Stimulated activated CD4-positive, alpha-beta T cell treated with anti-CD3 and anti-CD28 coated beads, TNF-alpha, amount 100 ng/mL, for 24 hours (primary cell): Measurements from ENCODE around the gene NTM.
"Not testable (repeated sequence)": the region's sequence is repeated elsewhere in the genome, so short reads cannot be mapped to it uniquely, and the experiment has no call there.

ENCODE experiments used
- DNase-seq, 3 experiments: peaks; one replicate each; pipeline ENCODE4 v3.0.0-alpha.2; 2020; ENCODE audit warnings: low read depth in 3 of 3

Gene NTM

DNA sequence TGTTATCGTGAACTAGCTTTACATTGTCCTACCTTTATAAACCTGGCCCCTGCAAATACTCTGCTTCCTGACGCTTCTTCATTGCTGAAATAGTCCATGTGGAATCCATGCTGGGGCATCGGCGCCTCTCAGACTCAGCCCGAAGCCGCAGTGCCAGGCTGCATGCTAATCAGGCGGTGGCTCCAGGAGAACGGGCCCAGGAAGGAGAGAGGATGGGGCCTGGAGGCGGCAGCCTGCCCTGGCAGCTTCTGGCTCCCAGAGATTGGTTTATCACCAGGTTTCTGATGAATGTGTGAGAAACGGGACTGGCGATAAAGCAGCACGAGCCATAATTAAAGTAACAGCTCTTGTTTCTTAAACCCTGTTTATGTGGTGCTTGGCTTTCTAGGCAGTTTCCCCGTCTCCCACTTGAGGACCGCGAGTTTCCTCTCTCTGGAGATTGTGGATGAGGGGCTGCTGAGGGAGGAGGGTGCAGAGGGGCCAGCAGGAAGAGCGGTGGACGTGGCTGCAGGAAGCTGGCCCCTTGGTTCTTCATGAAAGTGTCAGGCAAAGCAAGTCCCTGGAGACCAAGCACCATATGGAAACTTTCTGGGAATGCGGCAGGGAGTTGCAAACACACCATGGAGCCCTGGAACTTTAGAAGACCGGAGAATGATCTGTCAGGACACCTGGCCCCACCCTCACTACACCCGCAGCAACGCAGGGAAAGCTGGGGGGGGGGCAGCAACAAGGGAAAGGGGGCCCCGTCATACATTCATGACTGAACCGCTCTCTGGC, 93.4 kb downstream of the NTM start:
- no peak for DNase-seq

DNA sequence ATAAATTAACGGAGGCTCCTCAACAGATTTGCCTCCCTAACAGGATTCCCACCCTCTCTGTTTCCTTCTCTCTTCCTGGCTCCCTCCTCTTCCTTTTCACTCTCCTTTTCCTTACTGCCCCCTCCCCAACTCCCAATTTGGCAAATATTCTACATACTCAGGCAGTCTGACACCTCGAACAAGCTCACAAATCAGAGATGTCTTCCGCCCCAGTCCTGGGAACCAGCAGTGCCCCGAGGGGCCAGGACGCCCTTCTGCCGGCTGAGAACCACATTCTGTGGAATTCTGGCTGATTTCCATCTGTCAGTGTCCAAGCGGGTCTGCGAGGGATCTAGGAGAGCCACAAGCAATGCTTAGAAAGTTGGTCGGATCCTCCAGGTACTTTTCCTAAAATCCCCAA, 94.0 kb downstream of the NTM start:
- DNase-seq = no peak

DNA sequence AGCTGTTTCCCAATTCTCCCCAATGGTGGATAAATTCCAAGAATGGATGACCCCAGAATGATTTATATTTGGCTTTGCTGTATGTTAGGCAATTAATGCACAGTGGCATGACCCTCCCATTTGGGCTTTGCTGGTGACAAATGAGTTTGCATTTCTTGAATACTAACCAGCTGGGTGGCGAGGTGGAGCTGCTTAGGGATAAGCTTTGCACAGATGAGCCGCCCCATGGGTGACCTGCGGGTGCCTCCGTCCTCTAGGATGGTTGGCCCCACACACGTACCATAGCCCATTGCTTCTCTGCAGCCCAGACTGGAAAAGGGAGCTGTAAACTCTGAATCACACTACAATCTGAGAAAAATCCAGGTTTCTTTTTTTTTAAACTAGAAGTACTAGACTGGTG, 94.6 kb downstream of the NTM start:
- DNase-seq = no peak

DNA sequence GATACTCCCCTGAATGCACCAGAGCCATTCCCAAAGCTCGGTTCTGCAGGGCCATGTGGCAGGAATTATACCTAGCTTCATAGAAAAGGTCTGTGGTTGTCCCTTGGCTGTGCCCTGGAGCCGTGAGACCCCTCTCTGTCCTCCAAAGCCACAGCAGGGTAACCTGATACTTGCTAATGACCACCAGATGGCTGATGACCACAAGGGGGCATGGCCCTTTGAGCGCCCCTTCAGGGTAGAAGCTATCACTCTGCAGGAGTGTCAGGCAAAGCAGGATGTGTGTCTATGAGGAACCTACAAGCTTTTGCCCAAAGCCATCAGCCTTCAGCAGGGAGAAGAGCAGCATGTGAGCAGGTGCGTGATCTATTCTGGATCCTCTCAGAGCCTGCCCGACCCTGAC, 95.3 kb downstream of the NTM start:
- no peak for DNase-seq

DNA sequence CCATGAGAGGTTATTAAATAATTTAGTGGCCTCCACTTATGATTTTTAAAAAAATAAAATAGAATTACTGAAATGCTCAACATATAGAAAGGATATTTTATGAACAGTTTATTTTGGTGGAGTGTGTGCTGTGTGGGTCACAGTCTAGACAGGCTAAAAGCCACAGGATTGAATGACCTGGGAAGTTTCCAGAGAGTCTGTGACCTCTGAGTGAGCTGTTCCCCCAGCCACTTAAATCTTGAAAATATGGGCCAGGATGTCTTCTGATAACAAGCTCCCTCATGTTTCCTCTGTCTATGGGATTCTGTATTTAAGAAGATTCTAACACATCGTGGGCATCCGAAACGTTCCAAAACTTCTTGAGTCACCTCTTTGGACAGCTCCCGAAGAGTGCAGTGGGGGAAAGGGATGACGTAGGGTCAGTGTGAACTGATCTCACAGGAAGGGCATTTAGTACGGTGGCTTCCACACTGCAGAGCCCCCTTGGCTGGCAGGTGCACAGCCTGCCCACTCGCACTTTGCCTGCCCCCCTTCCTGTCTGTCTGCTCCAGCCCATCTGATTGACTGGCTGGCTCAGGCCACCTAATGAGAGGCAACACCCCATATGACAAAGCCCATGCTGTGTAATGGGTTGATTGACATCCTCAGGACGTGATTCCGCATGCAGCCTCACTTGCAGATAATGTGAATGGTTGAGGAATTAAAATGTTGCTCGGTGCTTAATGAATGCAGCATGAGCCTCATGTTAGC, 97.4 kb downstream of the NTM start:
- DNase-seq = no peak

DNA sequence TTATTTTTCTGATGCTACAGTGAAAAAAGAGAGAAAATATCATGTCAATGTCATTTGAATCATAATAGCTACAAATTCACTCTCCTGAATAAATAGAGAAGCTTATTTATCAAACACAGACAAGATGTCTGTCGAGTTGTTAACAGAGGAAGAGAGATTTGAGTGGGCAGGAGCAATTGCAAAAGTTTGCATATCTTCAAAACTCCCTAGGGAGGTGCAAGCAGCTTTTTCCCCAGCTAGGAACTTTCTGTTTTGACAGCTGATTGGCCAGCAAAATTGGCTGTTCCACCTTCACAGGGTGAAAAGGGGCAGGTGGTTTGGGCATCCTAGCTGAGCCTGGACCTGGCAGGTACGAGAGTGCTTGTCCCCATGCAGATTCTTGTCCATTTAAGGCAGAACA, 98.2 kb downstream of the NTM start:
- DNase-seq = no peak

DNA sequence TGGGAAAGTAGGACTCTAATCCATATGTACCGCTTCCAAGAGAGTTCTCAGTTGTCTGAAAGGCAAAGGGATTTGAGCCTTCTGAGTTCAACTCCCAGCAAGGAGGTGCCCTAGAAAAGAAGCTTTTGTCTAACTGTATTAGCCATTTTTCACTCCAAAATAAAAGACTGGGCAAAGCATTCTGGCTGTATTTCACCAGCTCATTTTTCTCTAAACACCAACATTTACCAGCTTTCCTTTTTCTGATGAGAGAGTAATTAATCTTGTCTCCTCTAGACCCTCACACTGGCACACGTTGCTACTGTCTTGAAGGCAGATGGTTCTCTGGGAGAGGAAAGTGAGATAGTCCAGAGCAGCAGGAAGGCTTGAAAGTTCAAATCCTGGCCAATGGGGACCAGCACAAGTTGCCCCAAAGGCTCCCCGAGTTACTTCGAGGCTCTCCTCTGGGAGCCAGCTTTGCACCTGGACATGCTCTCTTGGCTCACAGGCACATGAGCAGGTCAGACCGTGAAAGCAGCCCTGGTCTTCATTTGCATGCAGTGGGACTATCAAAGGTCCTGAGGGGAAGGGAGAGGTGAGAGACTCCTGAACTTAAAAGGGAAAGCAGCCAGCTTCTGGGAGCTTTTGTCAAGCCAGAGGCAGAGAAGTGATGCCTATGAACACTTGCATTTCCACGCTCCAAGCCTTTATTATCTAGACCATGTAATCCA, 100.0 kb downstream of the NTM start:
- no peak for DNase-seq

DNA sequence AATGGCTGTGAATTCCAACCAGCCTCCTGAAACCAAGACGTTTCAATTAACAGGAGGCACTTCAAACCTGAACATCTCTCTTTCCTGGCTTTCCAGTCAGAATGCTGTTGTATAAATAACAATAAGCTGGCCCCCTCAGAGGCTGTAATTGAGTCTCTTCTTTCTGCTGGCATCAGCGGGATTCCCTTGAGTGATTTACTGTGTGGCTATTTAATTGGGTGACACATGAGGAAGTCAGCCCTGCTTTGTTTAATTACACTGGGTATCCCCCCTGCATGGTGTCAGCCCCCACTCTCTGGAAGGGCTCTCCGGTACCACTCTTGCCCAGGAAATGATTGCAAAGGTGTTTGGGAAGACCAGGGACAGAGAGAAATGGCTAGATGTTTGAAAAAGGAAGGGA, 101.6 kb downstream of the NTM start:
- DNase-seq = no peak

DNA sequence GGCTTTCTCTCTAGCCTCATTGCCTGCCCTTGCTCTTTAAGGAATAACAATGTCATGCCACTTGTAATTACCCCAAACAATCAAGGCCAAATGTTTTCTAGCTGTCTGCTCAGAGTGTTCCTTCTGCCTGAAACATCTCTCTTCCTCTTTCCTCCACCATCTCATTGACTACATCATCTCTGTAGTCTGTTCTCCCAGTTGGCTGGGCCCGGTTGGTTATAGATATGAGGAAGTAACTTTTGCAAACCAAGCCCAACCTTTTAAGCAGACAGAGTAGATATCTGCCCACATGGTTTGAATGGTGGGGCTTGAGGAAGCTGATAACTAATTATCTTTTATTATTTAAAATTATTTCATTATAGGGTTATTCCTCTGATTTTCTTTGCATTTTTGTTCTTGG, 104.5 kb downstream of the NTM start:
- no peak for DNase-seq

DNA sequence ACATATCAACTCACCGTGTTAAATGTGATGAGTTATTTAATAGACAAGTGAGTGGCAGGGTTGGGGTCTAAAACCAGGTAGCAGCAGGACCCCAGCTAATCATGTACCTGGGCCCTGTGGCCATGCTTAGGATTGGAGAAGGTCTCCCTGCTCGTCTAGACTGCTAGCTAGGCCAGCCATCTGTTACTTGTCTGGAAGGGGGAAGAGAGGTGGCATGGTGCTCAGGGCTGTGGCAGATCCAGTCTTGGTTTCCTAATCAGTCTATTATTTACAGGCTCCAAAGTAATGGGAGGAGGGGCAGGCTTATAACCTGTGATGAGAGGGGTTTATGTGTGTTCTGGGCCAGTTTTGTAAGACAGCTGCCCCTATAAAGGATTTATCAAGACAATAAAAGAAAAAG, 105.9 kb downstream of the NTM start:
- DNase-seq = no peak

DNA sequence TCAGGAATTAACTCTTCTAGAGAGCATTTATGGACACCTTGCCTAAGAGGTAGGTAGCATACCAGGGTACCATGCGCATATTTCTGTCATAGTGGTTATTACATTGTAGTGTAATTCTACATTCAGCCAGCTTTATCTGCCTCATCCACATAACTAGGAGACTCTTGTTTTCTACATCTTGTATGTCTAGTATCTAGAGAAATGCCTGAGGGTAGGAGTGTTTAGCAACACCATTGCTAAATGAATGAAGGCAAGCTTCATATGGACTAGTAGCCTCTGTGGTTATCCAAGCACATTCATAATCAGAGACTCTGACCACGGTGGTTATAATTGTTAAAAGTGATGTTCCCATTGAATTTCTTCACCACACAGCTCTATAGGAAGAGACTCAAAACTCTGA, 107.9 kb downstream of the NTM start:
- DNase-seq = no peak

DNA sequence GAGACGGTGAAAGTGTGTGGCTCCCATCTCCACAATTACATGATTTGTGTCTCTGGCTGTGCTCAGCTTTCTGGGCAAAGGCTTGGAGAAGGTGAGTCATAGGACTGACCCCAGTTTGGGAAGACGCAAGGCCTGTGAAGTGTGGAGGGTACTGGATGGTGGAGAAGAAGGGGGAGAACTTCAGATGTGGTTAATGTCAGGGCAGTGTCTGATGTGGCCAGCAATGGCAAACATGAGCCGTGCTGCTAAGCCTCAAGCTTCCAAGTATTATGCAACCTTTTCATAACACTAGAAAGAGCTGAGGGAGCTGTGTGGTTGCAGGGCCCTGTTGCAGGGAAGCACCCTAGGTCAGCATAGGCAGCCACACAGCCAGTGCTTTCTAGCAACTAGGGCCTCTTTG, 110.9 kb downstream of the NTM start:
- no peak for DNase-seq

DNA sequence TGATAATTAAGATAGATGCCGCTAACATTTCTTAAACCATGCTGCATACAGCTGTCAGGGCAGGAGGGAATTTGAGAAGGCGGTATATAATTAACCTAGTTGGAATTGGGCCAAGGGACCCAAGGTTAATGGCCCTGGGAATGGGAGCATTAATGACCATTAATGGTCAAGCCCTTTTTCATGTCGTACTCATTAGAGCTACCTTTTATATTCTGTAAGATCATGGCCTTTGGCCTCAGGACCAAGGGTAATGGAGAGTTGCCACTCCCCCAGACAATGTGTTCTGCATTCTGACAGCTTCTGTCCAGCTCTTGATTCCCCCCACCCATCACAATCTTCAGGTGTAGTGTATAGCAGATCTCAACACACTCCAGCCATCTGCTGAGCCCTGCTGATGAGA, 111.6 kb downstream of the NTM start:
- DNase-seq = no peak

DNA sequence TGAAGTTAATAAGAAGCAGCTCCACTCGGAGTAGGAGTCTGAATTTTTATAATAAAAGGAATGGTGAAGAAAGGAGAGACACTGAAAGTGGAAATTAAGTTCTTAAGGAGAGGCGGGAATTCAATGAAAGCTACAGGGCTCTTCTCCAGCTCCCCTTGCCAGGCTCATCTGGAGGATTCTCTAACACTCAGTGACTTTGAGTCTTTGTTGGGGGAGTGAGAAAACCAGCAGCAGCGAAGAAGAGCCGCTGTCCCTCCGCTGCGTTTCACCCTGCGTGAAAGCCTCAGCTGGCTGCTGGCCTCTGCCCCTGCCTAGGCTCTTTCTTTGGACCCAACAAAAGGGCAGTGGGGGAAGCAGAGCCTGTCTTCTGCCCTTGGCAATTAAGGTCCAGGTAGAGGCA, 113.0 kb downstream of the NTM start:
- DNase-seq = no peak

DNA sequence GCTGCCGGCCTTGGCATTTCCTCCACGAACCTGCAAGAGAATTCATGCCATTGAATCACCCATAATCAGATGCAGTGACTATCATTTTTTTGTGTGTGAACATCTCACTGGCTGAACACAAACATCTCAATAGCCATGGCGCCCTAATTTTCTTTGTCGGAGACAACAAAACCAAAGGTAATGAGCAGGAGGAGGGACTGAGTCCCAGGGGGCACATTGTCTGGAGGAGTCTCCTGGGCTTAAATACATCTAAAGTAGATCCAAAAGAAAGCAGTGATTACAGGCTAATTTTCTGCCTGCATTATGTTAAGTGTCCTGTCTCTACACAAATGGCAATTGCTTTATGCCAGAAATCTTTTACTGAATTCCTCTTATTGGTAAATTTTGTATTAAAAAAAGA, 113.5 kb downstream of the NTM start:
- no peak for DNase-seq

DNA sequence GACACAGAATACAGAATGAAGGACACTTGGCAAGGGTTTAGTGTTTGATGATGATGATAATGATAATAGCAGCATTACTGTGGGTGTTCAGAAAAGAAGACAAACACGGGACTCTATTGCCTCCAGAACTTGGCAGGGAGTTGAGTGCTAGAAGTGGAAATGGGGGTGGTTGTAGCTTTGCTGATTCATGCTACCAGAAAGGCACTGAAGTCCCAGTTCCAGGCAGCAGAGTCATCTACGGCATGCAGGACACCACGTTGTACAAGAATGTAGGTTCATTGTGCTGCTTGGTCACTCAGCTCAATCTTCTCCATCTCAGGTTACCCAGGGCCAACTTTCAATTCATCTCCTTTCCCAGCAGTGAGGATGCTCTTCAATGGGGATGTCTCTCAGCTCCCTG, 115.7 kb downstream of the NTM start:
- DNase-seq = no peak

DNA sequence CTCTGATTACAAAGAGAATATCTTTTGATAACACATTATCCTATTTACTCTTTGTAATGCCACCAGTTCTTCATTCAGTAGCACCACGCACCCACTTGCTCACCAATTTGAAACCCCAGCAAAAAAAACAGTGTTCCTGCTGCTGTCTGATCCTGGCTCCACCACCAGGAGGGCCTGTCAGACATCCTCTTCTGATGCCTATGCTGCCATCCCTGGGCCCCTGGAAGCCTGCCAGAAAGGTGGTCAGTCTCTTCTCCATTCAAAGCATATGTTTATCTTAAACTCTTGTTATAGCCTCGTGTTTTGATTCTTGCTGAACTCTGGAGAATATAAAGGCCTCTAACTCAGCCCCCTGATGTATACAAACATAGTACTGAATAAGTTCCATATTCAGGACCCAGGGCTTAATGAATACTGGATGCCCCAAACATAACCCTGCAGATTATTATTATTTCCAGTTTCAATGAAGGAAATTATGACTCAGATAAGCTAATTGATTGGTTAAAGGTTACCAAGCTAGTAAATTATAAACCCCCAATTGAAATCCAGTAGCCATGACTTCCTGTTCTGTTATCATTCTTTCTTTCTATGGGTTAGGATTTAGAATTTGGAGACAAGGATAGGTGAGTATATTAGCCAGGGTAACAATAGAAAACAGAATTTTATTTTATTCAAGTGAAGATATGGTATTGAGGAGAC, 116.7 kb downstream of the NTM start:
- no peak for DNase-seq

DNA sequence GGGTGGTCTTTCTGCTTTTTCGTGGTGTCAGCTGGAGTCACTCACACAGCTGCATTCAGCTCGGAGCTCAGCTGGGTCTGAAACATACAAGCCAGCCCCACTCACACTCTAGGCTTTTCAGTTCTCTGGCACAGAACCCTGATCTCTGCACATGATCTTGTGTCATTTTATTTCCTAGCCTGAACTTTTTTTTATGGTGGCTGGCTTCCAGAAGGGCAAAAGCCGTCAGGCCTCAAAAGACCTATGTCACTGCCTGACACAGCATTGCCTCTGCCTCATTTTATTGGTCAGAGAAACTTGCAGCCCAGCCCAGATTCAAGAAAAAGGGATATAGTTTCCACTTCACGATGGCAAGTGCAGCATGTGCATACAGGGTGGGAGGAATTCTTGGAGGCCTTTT, 117.8 kb downstream of the NTM start:
- DNase-seq = no peak

DNA sequence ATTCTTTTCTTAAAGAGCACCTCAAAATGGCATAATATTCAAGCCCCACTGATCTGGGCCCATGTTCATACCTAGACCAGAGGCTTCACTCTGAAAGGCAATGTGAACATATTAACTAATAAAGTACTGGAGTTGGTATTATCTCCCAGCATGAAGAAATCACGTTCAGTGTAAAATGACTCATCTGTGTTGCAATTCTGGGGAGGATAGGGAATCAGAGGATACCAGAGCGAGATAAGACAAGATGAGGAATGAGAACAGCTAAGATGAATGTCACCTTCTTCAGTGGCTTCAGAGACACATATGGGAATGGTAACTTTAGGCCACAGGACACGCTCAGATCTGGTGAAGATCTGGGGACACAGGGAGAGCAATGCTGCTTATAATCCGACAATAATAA, 121.1 kb downstream of the NTM start:
- DNase-seq = no peak

DNA sequence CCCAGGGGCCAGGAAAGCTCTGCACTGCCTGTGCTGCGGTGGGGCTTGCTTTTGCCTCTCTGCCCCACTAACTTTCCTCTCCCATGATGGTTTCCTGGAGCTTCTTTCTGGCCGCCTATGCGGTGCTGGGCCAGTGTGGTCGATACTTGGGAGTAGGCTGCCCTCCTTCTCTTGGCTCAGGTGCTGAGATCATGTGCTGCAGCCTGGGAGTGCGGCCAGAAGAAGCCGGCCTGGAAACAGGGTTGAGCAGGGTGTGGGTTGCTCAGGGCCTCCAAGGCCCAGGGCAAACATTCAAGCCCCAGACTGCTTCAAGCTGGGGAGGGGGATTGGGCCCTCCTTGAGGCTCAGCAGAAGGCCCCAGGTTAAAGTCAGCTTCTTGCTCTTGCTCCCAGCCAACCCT, 125.0 kb downstream of the NTM start:
- DNase-seq = no peak

DNA sequence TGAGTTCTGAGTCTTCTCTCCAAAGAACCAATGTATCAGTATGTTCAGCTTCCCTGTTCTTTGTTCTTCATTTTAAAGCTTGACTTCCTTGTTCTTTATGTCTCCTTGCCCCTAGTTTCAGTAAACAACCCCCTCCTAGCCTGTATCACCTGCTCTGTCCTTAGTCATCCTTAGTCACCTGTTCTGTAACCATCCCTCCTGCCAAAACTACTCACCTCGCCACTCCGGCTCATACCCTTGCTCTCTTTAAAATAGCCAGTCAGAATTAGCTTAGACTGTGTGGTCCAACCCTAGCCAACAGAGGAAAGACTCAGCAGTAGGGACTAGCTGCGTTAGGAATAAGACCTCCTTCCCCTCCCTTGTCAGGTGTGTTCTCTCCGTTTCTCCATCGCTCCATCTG, 127.3 kb downstream of the NTM start:
- not testable (repeated sequence) for DNase-seq

DNA sequence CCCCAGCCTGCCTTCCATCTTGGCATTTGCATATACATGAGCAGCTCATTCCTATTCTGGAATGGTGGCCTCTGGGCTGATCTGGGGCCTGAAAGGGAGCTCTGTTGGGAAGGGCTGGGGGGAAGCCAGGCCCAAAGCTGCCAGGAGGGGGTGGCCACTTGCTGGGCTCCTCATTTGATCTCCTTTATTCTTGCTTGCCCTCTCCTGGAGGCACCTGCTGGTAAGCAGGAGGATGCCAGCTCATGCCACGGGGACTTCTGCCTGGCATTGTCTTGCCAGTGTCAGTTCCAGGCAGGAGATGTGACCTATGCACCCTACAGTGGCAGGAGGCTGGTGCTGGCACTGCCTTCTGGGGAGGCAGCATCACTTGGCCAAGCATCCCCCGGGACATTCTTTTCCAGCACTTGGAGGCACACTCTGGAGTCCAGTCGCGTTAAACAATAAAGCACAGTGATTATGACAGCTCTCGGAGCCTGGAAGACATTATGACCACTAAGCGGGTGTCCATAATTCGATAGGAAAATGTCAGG, 128.3 kb downstream of the NTM start:
- DNase-seq = no peak
